ENCODE measurements around the gene ABHD1. TPM values are rescaled to one million over a fixed set of nuclear protein-coding genes. Genes with fewer than 3 reads are reported as not detected.

ABHD1 gene
- polyA plus RNA-seq, 1 donor (not counting 4 experiments of a cell fraction or from before 2014, with no cell fraction given): not detected

DNA sequence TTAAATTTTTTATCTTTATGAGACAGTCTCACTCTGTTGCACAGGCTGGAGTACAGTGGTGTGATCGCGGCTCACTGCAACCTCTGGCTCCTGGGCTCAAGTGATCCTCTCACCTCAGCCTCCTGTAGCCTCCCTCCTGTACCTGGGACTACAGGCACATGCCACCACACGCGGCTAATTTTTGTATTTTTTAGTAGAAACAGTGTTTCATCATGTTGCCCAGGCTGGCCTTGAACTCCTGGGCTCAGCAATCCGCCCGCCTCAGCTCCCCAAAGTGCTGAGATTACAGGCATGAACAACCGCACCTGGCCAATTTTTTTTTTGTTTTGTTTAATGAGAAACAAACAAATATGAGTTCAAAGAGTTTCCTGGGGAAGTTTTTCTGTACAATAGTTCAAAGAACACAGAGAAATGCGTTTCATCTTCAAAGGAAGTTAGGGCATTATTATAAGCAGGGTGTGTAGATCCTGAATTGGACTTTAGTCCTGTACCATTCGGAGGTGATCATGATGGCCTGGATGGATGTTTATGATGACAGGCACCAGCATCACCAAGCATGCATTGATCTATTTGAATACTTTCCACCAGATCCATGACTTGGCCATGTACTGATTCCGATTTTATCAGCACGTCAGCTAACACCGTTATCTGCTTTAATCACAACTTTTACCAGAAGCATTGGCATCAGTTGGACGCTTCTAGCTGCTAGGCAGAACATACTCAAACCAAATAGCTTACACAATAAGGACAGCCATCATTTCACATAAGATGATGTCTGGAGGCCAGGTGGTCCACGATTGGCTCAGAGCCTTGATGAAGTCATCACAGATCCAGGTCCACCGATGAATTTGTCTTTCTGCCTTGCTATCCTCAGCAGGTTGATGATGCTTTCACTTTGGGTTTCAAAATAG, 54.1 kb downstream of the ABHD1 start:
- dilution Hi-C loops (cut with MboI; ENCODE audit: extremely low pct_ligation_motif_present, low sequenced_read_pairs): no loop called here
- H3K4me3 ChIP-seq (ENCODE audit: control insufficient read depth in 2 of 3, extremely low read depth in 1 of 3, insufficient read depth in 2 of 3, low read depth in 1 of 3, low read length in 3 of 3): no peak overlapping the region
- no peaks in the 10 kb centered on the region for H3K9me1 ChIP-seq (ENCODE audit: control insufficient read depth, extremely low read depth, insufficient read depth, low read length)
- H3K9ac ChIP-seq (ENCODE audit: control insufficient read depth, extremely low read depth, insufficient read depth, low read length): no peak overlapping the region
- no peaks in the 10 kb centered on the region for H3K9me3 ChIP-seq (ENCODE audit: control insufficient read depth, low read depth, low read length)
- no peaks in the 10 kb centered on the region for H3K79me2 ChIP-seq (ENCODE audit: control insufficient read depth, insufficient read depth, low read length)
- no peak overlapping the region for H3K4me2 ChIP-seq (ENCODE audit: control insufficient read depth, extremely low read depth, insufficient read depth, low read depth, low read length)
- H3K27ac ChIP-seq (ENCODE audit: control insufficient read depth, insufficient read depth, low read length): no peak overlapping the region
- DNase-seq (ENCODE audit: low read depth, low spot score) (no peak), FAIRE-seq (no peak)
- peaks cover 10% of the 10 kb centered on the region for H3K27me3 ChIP-seq (ENCODE audit: control insufficient read depth, extremely low read depth, insufficient read depth, low read length)
- H3K36me3 ChIP-seq (ENCODE audit: control insufficient read depth in 2 of 2, extremely low read depth in 1 of 2, insufficient read depth in 2 of 2, low read length in 2 of 2): no peaks in the 10 kb centered on the region
- TF ChIP-seq, protein P1, sequence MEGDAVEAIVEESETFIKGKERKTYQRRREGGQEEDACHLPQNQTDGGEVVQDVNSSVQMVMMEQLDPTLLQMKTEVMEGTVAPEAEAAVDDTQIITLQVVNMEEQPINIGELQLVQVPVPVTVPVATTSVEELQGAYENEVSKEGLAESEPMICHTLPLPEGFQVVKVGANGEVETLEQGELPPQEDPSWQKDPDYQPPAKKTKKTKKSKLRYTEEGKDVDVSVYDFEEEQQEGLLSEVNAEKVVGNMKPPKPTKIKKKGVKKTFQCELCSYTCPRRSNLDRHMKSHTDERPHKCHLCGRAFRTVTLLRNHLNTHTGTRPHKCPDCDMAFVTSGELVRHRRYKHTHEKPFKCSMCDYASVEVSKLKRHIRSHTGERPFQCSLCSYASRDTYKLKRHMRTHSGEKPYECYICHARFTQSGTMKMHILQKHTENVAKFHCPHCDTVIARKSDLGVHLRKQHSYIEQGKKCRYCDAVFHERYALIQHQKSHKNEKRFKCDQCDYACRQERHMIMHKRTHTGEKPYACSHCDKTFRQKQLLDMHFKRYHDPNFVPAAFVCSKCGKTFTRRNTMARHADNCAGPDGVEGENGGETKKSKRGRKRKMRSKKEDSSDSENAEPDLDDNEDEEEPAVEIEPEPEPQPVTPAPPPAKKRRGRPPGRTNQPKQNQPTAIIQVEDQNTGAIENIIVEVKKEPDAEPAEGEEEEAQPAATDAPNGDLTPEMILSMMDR (optimal IDR thresholded peaks at IDR 0.05 in 1 of 3, IDR thresholded peaks at IDR 0.05 in 1 of 3, conservative IDR thresholded peaks at IDR 0.05 in 1 of 3; ENCODE audit: extremely low read depth in 1 of 3, insufficient read depth in 2 of 3, low read length in 3 of 3): no peak
- no peak for TF ChIP-seq EZH2 (IDR thresholded peaks at IDR 0.05; ENCODE audit: low read length)
- no peaks in the 10 kb centered on the region for H3K4me1 ChIP-seq (ENCODE audit: control insufficient read depth, extremely low read depth, insufficient read depth, low read length)
- no peaks in the 10 kb centered on the region for H4K20me1 ChIP-seq (ENCODE audit: control insufficient read depth, extremely low read depth, insufficient read depth, low read length)
- no peak overlapping the region for H2AFZ ChIP-seq (ENCODE audit: control insufficient read depth, low read length)

DNA sequence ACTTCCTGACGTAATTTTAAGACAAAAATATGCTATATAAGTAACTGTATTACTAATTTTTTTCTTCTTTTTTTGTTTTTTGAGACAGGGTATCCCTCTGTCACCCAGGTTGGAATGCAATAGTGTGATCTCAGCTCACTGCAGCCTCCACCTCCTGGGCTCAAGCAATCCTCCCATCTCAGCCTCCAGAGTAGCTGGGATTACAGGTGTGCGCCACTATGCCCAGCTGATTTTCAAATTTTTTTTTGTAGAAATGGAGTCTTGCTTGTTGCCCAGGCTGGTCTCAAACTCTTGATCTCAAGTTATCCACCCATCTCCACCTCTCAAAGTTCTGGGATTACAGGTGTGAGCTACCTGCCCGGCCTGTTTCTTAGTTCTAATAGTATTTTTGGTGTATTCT, 54.9 kb downstream of the ABHD1 start:
- Histone ChIP-seq H3K27me3 (ENCODE audit: control insufficient read depth, extremely low read depth, insufficient read depth, low read length) (peaks cover 7% of the 10 kb centered on the region), H3K4me1 (ENCODE audit: control insufficient read depth, extremely low read depth, insufficient read depth, low read length) (no peaks in the 10 kb centered on the region), H3K9me3 (ENCODE audit: control insufficient read depth, low read depth, low read length) (no peaks in the 10 kb centered on the region), H3K9ac (ENCODE audit: control insufficient read depth, extremely low read depth, insufficient read depth, low read length) (no peak overlapping the region), H2AFZ (ENCODE audit: control insufficient read depth, low read length) (no peak overlapping the region), H3K4me3 (ENCODE audit: control insufficient read depth in 2 of 3, extremely low read depth in 1 of 3, insufficient read depth in 2 of 3, low read depth in 1 of 3, low read length in 3 of 3) (no peak overlapping the region), H3K27ac (ENCODE audit: control insufficient read depth, insufficient read depth, low read length) (no peak overlapping the region), H3K36me3 (ENCODE audit: control insufficient read depth in 2 of 2, extremely low read depth in 1 of 2, insufficient read depth in 2 of 2, low read length in 2 of 2) (no peaks in the 10 kb centered on the region), H4K20me1 (ENCODE audit: control insufficient read depth, extremely low read depth, insufficient read depth, low read length) (no peaks in the 10 kb centered on the region), H3K79me2 (ENCODE audit: control insufficient read depth, insufficient read depth, low read length) (no peaks in the 10 kb centered on the region), H3K9me1 (ENCODE audit: control insufficient read depth, extremely low read depth, insufficient read depth, low read length) (no peaks in the 10 kb centered on the region), H3K4me2 (ENCODE audit: control insufficient read depth, extremely low read depth, insufficient read depth, low read depth, low read length) (no peak overlapping the region)
- FAIRE-seq (no peak), DNase-seq (ENCODE audit: low read depth, low spot score) (no peak)
- dilution Hi-C loops (cut with MboI; ENCODE audit: extremely low pct_ligation_motif_present, low sequenced_read_pairs): no loop called here
- TF ChIP-seq, protein P1 (optimal IDR thresholded peaks at IDR 0.05 in 1 of 3, IDR thresholded peaks at IDR 0.05 in 1 of 3, conservative IDR thresholded peaks at IDR 0.05 in 1 of 3; ENCODE audit: extremely low read depth in 1 of 3, insufficient read depth in 2 of 3, low read length in 3 of 3): no peak
- no peak for TF ChIP-seq EZH2 (IDR thresholded peaks at IDR 0.05; ENCODE audit: low read length)
